Nephron progenitor cell (in vitro differentiated cells): ENCODE data around the gene CLCN6.

Experiments used
- DNase-seq: peaks from one replicate; pipeline ENCODE4 v3.0.0; 2021
- H3K27ac Mint-ChIP-seq: 2 replicates; pipeline ENCODE4 v1.8.0; 2021; ENCODE audit warnings: mild to moderate bottlenecking, moderate library complexity, mixed read lengths
- H3K27me3 Mint-ChIP-seq: 2 replicates; pipeline ENCODE4 v1.8.0; 2021; ENCODE audit warnings: mild to moderate bottlenecking, low read depth, mixed read lengths; ENCODE audit not compliant: poor library complexity
- H3K36me3 Mint-ChIP-seq: 2 replicates; pipeline ENCODE4 v1.8.0; 2021; ENCODE audit warnings: low read depth, mixed read lengths
- H3K4me1 Mint-ChIP-seq: 2 replicates; pipeline ENCODE4 v1.8.0; 2021; ENCODE audit warnings: mixed read lengths
- H3K4me3 Mint-ChIP-seq: 2 replicates; pipeline ENCODE4 v1.8.0; 2021; ENCODE audit warnings: mild to moderate bottlenecking, moderate library complexity, mixed read lengths
- H3K9me3 Mint-ChIP-seq: 2 replicates; pipeline ENCODE4 v1.8.0; 2021; ENCODE audit warnings: mild to moderate bottlenecking, moderate library complexity, mixed read lengths
- TF ChIP-seq, protein P1 (sequence below): fragments of 200-600 bp; sonication (generic); IDR thresholded peaks from 2 replicates; pipeline ENCODE4 v1.5.0; 2021; ENCODE audit warnings: antibody characterized with exemption

The CLCN6 gene

DNA sequence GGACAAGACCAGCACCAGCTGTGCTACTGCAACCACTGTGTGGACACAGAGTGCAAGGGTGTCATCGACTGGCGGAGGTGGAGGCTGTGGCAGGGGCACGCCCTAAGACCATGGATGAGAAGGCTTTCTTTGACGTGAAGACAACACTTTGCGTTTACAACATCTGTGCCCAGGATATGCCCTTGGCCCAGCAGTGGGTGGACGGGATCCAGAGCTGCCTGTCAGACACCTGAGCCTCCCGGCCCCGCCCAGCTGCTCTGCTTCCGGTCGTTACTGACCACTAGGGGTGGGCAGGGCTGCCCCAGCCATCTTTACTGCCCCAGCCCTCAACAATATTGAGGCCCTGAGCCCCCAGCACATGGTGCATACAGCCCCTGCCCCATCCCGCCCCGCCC is 74.2 kb downstream of the CLCN6 start:
- no peak for DNase-seq
- no peaks in the 10 kb centered on the region for H3K36me3 Mint-ChIP-seq
- H3K4me1 Mint-ChIP-seq: peaks cover 42% of the 10 kb centered on the region
- H3K27ac Mint-ChIP-seq: no peak overlapping the region
- H3K27me3 Mint-ChIP-seq: peaks cover 12% of the 10 kb centered on the region
- no peaks in the 10 kb centered on the region for H3K9me3 Mint-ChIP-seq
- no peak overlapping the region for H3K4me3 Mint-ChIP-seq
- TF ChIP-seq, protein P1, sequence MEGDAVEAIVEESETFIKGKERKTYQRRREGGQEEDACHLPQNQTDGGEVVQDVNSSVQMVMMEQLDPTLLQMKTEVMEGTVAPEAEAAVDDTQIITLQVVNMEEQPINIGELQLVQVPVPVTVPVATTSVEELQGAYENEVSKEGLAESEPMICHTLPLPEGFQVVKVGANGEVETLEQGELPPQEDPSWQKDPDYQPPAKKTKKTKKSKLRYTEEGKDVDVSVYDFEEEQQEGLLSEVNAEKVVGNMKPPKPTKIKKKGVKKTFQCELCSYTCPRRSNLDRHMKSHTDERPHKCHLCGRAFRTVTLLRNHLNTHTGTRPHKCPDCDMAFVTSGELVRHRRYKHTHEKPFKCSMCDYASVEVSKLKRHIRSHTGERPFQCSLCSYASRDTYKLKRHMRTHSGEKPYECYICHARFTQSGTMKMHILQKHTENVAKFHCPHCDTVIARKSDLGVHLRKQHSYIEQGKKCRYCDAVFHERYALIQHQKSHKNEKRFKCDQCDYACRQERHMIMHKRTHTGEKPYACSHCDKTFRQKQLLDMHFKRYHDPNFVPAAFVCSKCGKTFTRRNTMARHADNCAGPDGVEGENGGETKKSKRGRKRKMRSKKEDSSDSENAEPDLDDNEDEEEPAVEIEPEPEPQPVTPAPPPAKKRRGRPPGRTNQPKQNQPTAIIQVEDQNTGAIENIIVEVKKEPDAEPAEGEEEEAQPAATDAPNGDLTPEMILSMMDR: no peak

DNA sequence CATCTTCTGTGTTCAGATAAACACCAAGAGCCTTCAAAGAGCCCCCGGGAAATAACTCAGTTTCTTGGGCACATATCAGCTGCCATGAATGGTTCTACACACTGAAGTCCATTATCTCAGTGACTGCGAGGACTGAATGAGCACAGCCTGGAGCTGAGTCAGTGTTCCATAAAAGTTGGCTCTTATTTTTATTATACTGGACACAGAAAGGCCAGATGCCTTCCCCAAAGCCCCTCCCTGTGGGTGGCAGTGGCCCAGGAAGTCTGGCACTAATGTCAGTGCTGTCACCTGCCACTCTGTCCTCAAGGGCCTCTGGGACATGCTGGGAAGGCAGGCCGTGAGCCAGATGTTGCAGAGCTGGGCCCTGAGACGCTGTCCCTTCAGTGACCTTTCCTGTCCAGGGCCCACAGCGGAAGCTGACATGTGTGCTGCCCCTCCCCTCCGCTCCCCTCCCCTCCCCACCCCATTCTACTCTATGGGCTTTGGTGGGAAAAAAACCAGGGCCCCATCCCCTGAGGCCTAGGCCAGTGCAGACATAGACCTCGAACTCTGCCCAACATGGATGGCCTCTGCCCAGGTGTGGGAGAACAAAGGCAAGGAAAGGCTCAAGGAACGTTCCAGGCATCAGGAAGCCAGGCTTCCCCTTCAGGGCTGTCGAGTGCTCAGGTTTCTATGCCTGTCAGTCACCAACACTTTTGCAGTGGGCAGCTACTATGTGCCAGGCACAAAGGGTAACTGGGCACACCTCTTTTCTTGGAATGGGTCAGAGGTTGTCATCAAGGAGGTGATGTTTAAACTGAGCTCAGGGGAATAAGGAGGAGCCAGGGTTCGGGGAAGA is 75.1 kb downstream of the CLCN6 start:
- Mint-ChIP-seq H3K9me3 (no peaks in the 10 kb centered on the region), H3K27me3 (peaks cover 16% of the 10 kb centered on the region), H3K36me3 (no peaks in the 10 kb centered on the region), H3K4me3 (no peak overlapping the region), H3K27ac (peak overlapping the region; percentile 66), H3K4me1 (peaks cover 48% of the 10 kb centered on the region)
- peak; percentile 38 for DNase-seq
- TF ChIP-seq, protein P1: no peak

DNA sequence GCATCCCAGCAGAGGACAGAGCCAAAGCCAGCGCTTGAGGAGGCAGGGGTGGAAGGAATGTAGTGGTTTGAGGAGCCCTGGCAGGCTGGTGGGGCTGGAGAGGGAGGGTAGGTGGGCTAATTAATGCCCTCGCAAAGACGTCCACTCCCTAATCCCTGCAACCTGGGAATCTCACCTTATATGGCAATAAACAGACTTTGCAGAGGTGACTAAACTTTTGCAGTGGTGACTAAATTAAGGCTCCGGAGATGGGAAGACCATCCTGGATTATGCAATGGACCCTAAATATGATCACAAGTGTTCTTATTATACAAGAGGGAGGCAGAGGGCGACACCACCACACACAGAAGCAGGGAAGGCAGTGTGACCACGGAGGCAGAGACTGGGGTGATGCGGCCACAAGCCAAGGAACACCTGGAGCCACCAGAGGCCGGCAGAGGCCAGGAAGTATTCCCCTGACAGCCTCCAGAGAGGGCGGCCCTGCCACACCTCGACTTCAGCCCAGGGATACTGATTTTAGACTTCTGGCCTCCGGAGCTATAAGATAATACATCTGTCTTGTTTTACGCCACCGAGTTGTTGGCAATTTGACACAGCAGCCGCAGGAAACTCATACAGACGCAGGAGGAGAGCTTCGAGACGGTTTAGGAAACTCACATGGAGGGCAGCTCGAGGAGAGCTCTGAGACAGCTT is 75.9 kb downstream of the CLCN6 start:
- Mint-ChIP-seq H3K36me3 (no peaks in the 10 kb centered on the region), H3K27me3 (peaks cover 15% of the 10 kb centered on the region), H3K27ac (peak overlapping the region; percentile 54), H3K9me3 (no peaks in the 10 kb centered on the region), H3K4me3 (no peak overlapping the region), H3K4me1 (peaks cover 52% of the 10 kb centered on the region)
- no peak for DNase-seq
- TF ChIP-seq, protein P1: no peak

DNA sequence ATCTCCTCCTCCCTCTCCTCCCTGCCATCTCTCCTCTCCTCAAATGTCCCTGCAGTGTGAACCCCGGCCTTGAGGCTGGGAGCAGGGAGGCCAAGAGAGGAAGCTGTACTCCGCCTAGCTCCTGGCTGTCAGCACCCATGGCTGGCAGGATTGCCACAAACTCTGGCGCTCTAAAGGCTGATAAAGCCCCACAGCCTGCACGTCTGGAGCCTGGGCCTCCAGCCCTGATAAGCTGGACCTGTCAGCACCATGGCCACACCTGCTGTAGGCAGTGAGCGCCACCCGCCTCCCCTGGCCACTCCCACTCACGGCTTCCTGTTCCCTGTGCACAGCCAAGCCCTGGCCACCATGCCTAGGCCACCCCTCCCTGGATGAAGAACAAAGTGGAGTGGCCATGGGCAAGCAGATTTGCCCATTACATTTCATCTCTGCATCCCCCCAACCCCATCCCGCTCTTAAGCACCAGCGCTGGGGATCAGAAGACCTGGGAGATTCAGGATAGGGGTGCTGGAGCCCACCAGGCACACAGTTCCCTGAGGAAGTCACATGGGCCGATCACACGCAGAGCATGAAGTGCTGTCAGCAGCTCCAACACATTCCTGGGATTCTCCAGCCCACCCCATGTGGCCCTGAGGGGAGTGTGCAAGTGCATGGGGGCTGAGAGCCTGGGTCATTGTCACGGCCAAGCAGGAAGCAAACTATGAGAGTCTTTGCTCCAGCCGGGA is 77.0 kb downstream of the CLCN6 start:
- Mint-ChIP-seq H3K27me3 (peaks cover 15% of the 10 kb centered on the region), H3K4me3 (peak overlapping the region; percentile 9), H3K27ac (no peak overlapping the region), H3K4me1 (peaks cover 52% of the 10 kb centered on the region), H3K36me3 (no peaks in the 10 kb centered on the region), H3K9me3 (no peaks in the 10 kb centered on the region)
- DNase-seq: no peak
- TF ChIP-seq, protein P1: no peak

DNA sequence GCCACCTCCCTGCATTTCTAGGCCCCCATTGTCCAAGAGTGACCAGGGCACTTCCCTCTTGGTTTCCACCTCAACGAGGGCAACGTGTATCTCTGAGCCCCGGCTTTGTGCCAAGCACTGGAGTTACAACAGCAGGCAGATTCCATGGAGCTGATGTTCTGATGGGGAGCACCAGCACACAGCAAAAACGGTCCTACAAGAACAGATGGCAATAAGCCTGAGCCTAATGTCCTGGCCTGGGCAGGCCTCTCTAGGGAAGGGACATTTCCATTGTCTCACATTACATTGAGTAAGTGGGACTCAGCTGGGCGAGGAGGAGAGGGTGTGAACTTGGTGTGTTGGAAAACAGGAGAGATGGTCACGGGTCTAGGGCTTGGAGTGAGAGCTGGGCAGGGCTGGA is 79.9 kb downstream of the CLCN6 start:
- no peak for DNase-seq
- no peak overlapping the region for H3K4me3 Mint-ChIP-seq
- peaks cover 18% of the 10 kb centered on the region for H3K27me3 Mint-ChIP-seq
- H3K27ac Mint-ChIP-seq: peak overlapping the region; percentile 93
- H3K4me1 Mint-ChIP-seq: peaks cover 40% of the 10 kb centered on the region
- TF ChIP-seq, protein P1: no peak
- no peaks in the 10 kb centered on the region for H3K9me3 Mint-ChIP-seq
- H3K36me3 Mint-ChIP-seq: no peaks in the 10 kb centered on the region
